Upper lobe of left lung (tissue), 6 donors: ENCODE data around the gene HADH. TPM values are rescaled to one million over a fixed set of nuclear protein-coding genes. Genes with fewer than 3 reads are reported as not detected.

Experiments
- ATAC-seq, 2 donors: fragments of 200-7000 bp; cut with Tn5 transposase; one replicate each; pipeline ENCODE4 v1.9.1; 2022; ENCODE audit warnings: mild to moderate bottlenecking in 2 of 2, moderate library complexity in 2 of 2; ENCODE audit not compliant: low FRiP score in 2 of 2
- DNase-seq, 2 donors: peaks; one replicate each; pipeline ENCODE4 v3.0.0-alpha.2; 2019 to 2020
- H3K27ac ChIP-seq, 4 donors: fragments of 200-600 bp; sonication (generic); one replicate each; pipeline ENCODE4 v1.5.1; 2016 to 2019
- H3K27me3 ChIP-seq, 4 donors: fragments of 200-600 bp; sonication (generic); one replicate each; pipeline ENCODE4 v1.5.1; 2017 to 2019
- H3K36me3 ChIP-seq, 4 donors: fragments of 200-600 bp; sonication (generic); one replicate each; pipeline ENCODE4 v1.5.1; 2016 to 2019
- H3K4me1 ChIP-seq, 4 donors: fragments of 200-600 bp; sonication (generic); one replicate each; pipeline ENCODE4 v1.5.1; 2018 to 2019
- H3K4me3 ChIP-seq, 4 donors: fragments of 200-600 bp; sonication (generic); one replicate each; pipeline ENCODE4 v1.5.1; 2017 to 2019; ENCODE audit warnings: mild to moderate bottlenecking in 2 of 4, moderate library complexity in 1 of 4
- H3K9me3 ChIP-seq, 4 donors: fragments of 200-600 bp; sonication (generic); one replicate each; pipeline ENCODE4 v1.5.1; 2018 to 2019
- CTCF ChIP-seq, 6 experiments: fragments of 450-650 bp in 4 of 6; fragments of 200-600 bp in 2 of 6; sonication (generic) in 2 of 6; IDR thresholded peaks; one replicate each; pipeline ENCODE4 v1.5.1; 2016 to 2019; ENCODE audit warnings: antibody characterized with exemption in 6 of 6
- EP300 ChIP-seq, 4 donors: sonication (generic); formaldehyde crosslinking; IDR thresholded peaks; one replicate each; pipeline ENCODE4 v1.5.1; 2017; ENCODE audit warnings: antibody characterized with exemption in 4 of 4, control low read depth in 2 of 4
- POLR2A ChIP-seq, 4 donors: fragments of 450-650 bp; IDR thresholded peaks; one replicate each; pipeline ENCODE4 v1.5.1; 2016 to 2017; ENCODE audit warnings: antibody characterized with exemption in 4 of 4, mild to moderate bottlenecking in 2 of 4
- POLR2AphosphoS5 ChIP-seq, 2 donors: sonication (generic); formaldehyde crosslinking; IDR thresholded peaks; one replicate each; pipeline ENCODE4 v1.5.1; 2017; ENCODE audit warnings: antibody characterized with exemption in 2 of 2
- WGBS, 2 donors: methylation state at CpG; one replicate each; pipeline ENCODE4 v1.1.5; 2017 to 2018; 5-methylcytosine and 5-hydroxymethylcytosine counted together
- total RNA-seq, 6 donors: library from RNA; depleted of rRNA in 4 of 6; stranded (reverse); fragments of >200 nt in 4 of 6; gene quantifications; one replicate each; pipeline versions ENCODE4 v1.1.0 to v1.2.1, GENCODE V29; 2016 to 2021
- donor health status: DM: no; HTN: no; CAD: no; lungs with moderate emphysema.
- donor health status: DM: no; HTN: yes; CAD: no; lungs with severe emphysema.

Gene HADH
- total RNA-seq, 6 donors from 2014 or later, result 27.2 to 57.1 (median 36.1) TPM

GRCh38 chr4:107996949-107997788 is 7.5 kb downstream of the HADH start:
- no peaks in the 10 kb centered on the region for H3K27me3 ChIP-seq
- peaks cover 7 to 40% (median 27%) of the 10 kb centered on the region in 4 donors for H3K4me1 ChIP-seq
- WGBS, 2 donors, result 68 to 69% methylated on average over 5 of the region's 5 CpGs
- H3K27ac ChIP-seq, result peak overlapping the region; percentile 21 to 52 (median 46)
- H3K36me3 ChIP-seq, result no peaks in the 10 kb centered on the region
- ATAC-seq (peak in 1 of 2 donors; percentile 38), DNase-seq (peak in 1 of 2 donors; percentile 49)
- H3K4me3 ChIP-seq, result no peak overlapping the region
- no peaks in the 10 kb centered on the region for H3K9me3 ChIP-seq
- TF ChIP-seq CTCF (IDR thresholded peaks at IDR 0.05) (no peak), POLR2A (IDR thresholded peaks at IDR 0.05) (no peak), EP300 (IDR thresholded peaks at IDR 0.05) (peak in 1 of 4 donors; percentile 77), POLR2AphosphoS5 (IDR thresholded peaks at IDR 0.05) (peak in 1 of 2 donors; percentile 12)

GRCh38 chr4:107997794-107998193 is 8.1 kb downstream of the HADH start:
- DNase-seq, result no peak
- no peak for TF ChIP-seq CTCF (IDR thresholded peaks at IDR 0.05)
- no peak for TF ChIP-seq EP300 (IDR thresholded peaks at IDR 0.05)
- TF ChIP-seq POLR2AphosphoS5 (IDR thresholded peaks at IDR 0.05), result no peak
- TF ChIP-seq POLR2A (IDR thresholded peaks at IDR 0.05), result no peak
- peaks cover 7 to 33% (median 22%) of the 10 kb centered on the region in 4 donors for H3K4me1 ChIP-seq
- no peak for ATAC-seq
- H3K4me3 ChIP-seq, result no peak overlapping the region
- H3K27me3 ChIP-seq, result no peaks in the 10 kb centered on the region
- H3K27ac ChIP-seq, result peak overlapping the region; percentile 21 to 52 (median 46)
- WGBS, 2 donors, result 96 to 100% methylated on average over 2 of the region's 2 CpGs
- H3K36me3 ChIP-seq, result no peaks in the 10 kb centered on the region
- no peaks in the 10 kb centered on the region for H3K9me3 ChIP-seq

GRCh38 chr4:107999932-108000539 is 10.3 kb downstream of the HADH start:
- no peak for ATAC-seq
- WGBS, 2 donors, result 66 to 74% methylated on average over 2 of the region's 2 CpGs
- Histone ChIP-seq H3K4me3 (no peak overlapping the region), H3K9me3 (no peaks in the 10 kb centered on the region), H3K4me1 (peaks cover 7 to 16% (median 13%) of the 10 kb centered on the region in 4 donors), H3K27ac (no peak overlapping the region), H3K36me3 (no peaks in the 10 kb centered on the region), H3K27me3 (no peaks in the 10 kb centered on the region)
- TF ChIP-seq POLR2AphosphoS5 (IDR thresholded peaks at IDR 0.05) (peak in 1 of 2 donors; percentile 26), POLR2A (IDR thresholded peaks at IDR 0.05) (no peak), EP300 (IDR thresholded peaks at IDR 0.05) (peak in 2 of 4 donors; percentile 17 to 96)
- DNase-seq, result peak in 1 of 2 donors; percentile 53

GRCh38 chr4:108001540-108002135 is 11.9 kb downstream of the HADH start:
- Histone ChIP-seq H3K27ac (no peak overlapping the region), H3K9me3 (no peaks in the 10 kb centered on the region)
- 92 to 97% methylated on average over 3 of the region's 3 CpGs for WGBS, 2 donors

More at GRCh38 chr4:108001540-108002135, 11.9 kb downstream of the HADH start:
- no peaks in the 10 kb centered on the region for H3K36me3 ChIP-seq
- no peaks in the 10 kb centered on the region for H3K27me3 ChIP-seq
- no peak overlapping the region for H3K4me3 ChIP-seq
- ATAC-seq (no peak), DNase-seq (no peak)
- peaks cover 7 to 14% (median 13%) of the 10 kb centered on the region in 4 donors for H3K4me1 ChIP-seq
- no peak for TF ChIP-seq EP300 (IDR thresholded peaks at IDR 0.05)
- no peak for TF ChIP-seq CTCF (IDR thresholded peaks at IDR 0.05)
- TF ChIP-seq POLR2A (IDR thresholded peaks at IDR 0.05), result no peak
- no peak for TF ChIP-seq POLR2AphosphoS5 (IDR thresholded peaks at IDR 0.05)
